GM03348 (cell line): ENCODE measurements around the gene KRT14.
"Not testable (repeated sequence)": the region's sequence is repeated elsewhere in the genome, so short reads cannot be mapped to it uniquely, and the experiment has no call there.

Experiments
- DNase-seq: peaks from one replicate; pipeline ENCODE4 v3.0.0; 2012; ENCODE audit warnings: low spot score

KRT14 gene

DNA sequence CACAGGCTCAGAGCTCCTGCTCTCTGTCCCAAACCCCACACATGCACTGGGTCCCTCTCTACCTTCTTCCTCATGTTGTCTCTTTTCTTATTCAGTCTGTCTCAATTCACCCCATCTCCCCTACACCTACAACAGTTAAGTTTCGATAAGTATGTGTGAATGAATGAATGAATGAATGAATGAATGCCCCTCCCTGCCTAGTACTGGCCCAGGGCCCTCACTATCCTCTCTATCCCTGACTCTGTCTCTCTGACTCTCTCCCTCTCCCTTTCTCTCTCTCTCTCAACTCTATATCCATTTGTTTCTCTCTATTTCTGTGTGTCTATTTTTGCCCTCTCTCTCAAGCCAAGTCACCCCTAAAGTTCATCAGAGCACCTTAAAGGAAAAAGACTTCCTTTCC, 8.2 kb downstream of the KRT14 start:
- DNase-seq, result no peak

DNA sequence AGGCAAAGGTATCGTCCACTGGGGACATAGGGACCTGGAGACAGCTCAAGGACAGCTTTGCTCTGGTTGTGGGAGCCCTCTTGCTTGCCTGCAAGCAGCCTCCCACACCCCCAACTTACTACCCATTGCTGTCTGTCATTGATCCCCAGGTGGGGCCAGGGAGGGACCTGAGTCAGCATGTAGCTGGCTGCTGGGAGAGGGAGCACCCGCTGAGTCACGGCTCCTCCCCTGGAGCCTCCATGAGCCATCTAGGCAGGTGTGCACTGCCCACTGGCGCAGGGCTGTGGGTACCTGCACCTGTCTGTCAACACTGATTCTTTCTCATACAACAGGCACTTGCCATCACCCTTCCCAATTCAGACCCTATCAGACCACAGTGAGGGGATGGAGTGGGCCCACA, 10.0 kb downstream of the KRT14 start:
- DNase-seq, result not testable (repeated sequence)

DNA sequence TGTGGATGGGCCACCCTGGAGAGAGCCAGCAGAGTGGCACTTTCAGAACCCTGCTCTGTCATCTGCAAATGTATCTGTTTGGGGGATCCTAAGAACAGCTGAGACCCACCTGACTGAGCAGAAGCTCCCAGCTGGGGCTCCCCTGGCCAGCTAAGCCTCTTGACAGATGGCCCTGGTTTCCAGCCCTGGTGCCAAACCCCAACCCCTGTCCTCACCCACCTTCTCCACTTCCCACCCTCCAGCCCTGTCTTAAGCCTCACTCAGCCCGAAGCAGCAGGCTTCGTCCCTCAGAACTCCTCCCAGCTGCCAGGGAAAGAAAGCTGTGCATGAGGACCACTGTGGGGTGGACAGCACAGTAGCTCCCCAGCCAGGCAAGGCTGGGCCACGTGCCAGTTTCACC, 11.4 kb downstream of the KRT14 start:
- no peak for DNase-seq

DNA sequence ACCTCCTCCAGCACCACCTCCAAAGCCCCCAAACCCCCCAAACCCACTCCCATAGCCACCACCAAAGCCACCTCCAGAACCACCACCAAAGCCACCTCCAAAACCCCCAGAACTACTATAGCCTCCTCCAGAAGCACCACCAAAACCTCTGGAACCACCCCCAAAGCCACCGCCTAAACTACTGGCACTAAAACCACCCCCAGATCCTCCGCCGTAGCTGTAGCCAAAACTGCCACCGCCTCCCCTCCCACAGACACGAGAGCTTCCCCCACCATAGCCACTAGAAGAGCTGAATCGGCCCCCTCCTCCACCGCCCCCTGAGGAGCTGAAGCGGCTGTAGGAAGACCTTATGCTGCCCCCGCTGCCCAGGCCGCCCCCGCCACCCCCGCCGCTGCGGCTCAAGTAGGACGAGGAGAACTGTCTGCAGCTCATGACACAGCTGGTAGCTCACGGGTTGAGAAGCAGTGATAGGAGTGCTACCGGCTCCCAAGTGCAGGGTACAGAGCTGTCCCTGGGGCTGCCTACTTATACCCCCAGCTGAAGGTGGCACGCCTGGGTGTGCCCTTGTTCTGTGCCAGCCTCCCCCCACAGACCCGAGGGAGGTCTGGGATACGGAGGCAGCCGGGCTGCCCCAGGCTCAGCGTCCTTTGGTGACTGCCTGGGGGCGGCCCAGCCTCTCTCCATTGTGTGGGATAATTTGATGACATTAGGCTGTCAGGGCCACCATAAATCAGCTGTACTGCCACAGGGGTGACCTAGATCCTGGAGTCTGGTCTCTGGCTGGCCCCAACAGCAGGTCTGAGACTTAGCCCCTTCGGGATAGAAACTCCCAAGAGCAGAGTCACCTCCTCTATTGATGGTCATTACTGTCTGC, 14.9 kb downstream of the KRT14 start, which contains the start of gene KRT9:
TSS of gene KRT9 (minus strand) at position 499 of the 874 bp plus-strand sequence. CDS start at position 432, 67 bp downstream.
- DNase-seq, result no peak

DNA sequence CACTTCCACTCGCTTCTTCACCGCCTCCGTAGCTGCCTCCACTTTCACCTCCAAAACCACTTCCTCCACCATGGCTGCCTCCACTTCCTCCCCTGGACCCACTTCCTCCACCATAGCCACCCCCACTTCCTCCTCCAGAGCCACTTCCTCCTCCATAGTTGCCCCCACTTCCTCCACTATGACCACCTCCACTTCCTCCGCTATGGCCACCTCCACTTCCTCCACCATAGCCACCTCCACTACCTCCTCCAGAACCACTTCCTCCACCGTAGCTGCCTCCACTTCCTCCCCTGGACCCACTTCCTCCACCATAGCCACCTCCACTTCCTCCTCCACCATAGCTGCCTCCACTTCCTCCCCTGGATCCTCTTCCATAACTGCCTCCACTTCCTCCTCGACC, 19.4 kb downstream of the KRT14 start:
- DNase-seq, result no peak

DNA sequence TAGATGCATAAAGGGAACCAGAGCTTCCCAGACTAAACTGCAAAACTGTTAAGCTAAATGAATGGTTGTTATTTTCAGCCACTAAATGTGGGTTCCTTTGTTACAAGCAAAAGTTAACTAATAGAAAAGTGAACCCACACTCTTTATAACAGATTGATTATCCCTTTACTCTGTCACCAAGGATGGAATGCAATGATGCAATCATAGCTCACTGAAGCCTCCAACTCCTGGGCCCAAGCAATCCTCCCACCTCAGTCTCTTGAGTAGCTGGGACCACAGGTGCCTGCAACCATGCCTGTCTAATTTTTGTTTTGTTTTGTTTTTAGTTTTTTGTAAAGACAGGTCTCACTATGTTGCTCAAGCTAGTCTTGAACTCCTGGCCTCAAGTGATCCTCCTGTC, 21.4 kb downstream of the KRT14 start:
- DNase-seq, result no peak

DNA sequence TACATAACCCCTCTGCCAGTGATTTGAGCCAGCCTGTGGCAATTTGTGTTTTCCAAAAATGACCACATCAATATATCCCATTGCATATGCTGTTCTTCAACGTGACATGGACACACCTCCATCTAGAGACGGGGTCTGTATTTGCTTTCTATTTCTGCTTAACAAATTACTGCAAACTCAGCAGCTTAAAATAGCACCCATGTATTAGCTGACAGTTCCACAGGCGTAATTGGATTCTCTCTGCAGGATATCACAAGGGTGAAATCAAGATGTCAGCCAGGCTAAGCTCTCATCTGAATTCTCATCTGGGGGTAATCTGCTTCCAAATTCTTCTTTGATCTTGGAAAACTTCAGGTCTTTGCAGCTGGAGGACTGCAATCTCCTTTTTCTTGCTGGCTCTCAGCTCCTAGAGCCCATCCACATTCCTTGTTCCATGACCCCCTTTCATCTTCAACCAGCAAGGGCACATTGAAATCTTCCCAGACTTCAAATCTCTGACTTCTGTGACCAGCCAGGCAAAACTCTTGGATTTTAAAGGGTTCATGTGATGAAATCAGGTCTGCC, 23.0 kb downstream of the KRT14 start:
- no peak for DNase-seq

DNA sequence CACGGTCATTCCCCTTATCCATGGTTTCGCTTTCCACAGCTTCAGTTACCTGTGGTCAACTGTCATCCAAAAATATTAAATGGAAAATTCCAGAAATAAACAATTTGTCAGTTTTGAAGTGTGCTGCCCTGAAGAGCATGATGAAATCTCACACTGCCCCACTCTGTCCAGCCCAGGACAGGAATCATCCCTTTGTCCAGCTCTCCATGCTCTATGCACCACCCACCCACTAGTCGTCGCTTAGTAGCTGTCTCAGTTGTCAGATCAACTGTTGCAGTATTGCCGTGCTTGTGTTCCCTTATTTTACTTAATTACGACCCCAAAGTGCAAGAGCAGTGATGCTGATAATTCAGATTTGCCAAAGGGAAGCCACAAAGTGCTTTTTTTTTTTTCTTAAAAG, 25.1 kb downstream of the KRT14 start:
- DNase-seq, result no peak

DNA sequence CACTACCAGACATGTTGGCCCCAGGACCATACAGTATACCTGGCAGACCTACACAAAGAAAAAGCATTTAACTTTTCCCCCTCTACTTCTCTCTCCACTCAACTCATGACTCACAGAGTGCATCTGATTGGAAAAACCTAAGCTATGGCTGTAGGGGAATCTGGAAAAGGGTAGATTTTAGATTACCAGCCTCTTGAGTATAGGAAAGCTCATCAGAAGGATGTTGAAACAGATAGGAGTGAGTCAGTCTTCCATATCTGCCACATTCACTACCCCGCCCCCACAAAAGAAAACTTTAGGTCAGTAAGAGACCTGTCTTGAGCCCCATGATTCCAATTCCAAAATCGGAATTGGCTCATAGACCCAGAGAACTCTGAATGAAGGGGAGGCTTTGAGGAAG, 27.1 kb downstream of the KRT14 start:
- DNase-seq, result no peak

DNA sequence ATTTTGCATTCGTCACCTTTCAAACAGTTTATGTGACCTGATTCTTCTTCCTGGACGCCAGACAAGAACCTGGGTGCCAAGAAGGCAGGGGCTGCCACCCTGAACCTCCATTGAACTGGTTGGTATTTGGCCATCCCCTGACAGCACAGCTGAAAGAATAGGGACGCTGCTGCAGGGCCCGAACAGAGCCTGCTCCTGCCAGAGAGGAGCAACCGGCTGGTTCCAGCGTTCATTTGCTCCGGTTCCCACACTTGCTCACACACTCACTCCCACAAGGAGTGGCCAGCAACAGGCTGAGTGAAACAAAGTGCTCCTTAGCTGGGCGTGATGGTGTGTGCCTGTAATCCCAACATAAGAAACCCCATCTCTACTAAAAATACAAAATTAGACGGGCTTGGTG, 29.8 kb downstream of the KRT14 start:
- no peak for DNase-seq

DNA sequence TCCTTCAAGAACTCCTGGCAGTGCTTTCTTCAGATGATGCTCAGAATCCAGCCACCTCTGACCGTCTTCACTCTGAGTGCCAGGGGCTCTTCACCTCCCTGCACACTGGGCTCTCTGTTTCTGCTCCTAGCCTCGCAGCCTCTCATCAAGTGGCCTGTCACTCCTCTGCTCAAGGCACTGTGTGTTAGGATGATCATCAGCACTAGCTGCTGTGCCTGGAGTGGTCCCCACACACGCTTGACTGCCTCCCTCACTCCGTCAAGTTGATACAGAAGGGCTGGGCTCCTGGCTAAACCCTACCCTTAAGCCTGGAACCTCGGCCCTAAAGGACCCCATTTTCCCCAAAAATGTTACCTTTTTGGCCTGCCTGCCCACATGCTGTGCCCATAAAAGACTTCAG, 30.4 kb downstream of the KRT14 start:
- DNase-seq, result no peak

DNA sequence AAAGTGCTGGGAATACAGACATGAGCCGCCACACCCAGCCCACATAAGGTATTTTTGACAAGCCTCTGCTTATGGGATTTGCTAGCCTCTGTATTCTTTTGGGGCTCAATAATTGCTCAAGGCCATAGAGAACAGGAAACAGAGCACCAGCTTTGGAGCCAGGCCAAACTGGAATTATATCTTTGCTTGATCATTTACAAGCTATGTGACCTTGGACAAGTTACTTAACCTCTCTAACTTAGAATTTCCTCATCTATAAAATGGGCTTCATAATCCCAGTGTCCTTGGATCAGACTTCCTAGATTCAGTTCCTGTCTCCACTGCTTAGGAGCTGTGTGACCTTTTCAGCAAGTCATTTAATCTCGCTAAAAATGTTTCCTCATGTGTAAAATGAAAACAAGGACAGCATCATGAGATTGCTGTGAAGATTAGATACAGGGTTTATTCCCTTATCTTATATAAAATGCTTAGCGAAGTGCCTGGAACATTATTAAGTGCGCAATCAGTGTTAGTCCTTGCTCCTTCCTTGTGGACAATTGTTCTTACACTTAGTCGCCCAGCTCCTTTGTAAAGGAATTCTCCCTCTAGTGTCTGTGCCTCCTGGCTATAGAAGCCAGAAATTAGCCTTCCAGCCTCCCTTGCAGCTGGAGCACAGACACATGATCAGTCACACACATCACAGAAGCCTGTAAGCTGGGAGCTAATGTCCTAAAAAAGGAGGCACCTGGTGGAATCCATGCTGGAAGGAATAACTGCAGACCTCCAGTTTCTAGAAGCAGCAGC, 31.4 kb downstream of the KRT14 start:
- DNase-seq, result no peak

DNA sequence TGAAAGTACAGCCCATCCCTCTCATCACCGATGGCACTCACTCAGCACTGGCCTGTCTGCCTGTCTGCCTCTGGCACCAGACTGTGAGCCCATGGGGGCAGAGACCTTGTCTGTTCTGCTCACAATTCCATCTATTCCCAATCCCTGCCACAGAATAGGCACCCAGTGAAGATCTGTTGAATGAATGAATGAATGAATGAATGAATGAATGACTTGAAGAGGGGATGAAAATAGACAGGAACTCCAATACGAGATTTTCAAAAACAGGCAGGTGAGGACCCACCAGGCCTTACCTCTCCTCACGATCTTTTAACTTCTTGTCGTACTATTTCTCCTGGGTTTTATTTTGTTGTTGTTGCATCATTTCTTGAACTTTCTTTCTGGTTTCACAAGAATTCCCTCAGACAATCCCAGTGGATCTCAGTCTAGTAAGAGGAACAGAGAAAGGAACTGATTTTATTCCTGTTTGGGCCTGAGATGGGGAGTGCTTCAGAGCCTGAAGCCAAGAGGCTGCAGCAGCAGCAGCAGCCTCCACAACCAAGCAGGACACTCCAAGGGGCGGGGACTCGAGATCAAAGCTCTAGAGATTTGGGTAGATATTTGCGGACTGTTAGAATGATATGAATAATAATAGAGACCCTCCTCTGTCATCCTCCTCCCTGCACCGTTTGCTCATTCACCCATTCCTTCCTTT, 32.6 kb downstream of the KRT14 start:
- no peak for DNase-seq

DNA sequence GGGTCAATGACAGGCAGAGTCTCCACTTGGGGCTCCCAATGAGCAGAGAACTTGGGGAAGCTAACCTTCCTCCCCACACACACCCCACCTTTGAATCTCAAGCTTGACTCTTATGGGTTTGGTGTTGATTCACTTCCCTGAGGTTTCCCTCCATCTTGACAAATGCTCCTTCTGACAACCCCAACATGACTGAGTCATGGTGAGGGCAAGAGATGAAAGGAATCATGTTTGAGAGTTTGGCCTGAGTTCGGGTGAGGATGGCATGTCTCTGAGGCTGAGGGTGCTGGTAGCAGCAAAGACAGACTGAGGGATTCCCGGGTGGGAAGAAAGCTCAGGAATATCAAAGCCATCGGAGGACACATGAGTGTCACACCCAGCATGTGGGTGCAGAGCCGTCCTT, 33.5 kb downstream of the KRT14 start:
- DNase-seq, result no peak

DNA sequence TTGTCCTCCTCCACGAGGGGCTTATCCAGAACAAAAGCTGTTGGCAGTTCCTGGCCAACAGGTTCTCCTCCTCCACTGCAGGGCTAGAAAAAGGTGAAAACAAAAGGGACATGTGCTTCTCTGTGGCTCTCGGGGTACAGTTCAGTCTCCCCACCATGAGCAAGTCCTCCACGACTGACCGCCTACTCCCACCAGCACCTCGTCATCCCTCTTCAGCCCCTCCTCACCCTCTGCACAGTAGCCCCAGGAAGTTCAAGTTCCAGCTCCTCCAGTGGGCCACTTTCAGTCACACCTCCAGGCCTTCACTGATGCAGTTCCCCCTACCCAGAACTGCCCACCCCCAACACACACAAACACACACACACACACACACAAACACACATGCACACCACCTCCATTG, 34.2 kb downstream of the KRT14 start:
- DNase-seq, result no peak

DNA sequence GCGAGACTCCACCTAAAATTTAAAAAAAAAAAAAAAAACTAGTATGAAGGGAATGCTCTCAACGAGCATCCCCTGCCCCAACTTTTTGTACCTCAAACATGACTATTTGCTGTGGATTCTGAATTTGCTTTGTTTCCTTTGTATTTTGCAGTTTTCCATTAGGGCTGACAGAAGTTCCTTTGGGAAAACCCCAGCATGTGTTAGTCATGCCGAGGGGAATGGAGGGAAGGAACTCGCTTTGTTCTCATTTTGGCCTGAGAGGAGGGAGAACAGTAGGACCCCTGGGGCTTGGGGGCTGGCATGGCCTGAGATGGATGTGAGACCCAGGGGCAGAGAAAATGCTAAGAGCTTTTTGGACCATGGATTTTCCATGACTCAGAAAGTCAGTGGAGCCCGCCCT, 35.3 kb downstream of the KRT14 start:
- no peak for DNase-seq

DNA sequence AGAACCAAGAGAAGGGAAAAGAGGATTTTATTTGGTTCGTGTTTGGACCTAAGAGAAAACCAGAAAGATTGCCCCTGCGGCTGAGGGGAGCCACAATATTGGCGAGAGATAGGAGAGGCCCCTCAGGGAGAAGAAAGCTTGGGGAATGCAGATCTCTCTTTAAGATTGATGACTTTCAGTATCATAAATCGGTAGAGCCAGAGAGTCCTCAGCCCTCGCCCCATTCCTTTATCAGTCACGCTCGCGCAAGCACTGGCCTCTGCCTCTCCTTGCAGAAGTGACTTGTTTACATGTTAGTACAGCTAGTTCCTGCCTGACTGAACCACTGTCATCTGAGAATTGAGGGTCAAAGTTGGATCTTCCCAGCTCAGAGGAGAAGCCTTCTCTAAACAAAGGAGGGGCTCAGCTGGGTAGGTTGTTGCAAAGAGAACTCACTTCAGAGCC, 37.1 kb downstream of the KRT14 start:
- DNase-seq, result no peak

DNA sequence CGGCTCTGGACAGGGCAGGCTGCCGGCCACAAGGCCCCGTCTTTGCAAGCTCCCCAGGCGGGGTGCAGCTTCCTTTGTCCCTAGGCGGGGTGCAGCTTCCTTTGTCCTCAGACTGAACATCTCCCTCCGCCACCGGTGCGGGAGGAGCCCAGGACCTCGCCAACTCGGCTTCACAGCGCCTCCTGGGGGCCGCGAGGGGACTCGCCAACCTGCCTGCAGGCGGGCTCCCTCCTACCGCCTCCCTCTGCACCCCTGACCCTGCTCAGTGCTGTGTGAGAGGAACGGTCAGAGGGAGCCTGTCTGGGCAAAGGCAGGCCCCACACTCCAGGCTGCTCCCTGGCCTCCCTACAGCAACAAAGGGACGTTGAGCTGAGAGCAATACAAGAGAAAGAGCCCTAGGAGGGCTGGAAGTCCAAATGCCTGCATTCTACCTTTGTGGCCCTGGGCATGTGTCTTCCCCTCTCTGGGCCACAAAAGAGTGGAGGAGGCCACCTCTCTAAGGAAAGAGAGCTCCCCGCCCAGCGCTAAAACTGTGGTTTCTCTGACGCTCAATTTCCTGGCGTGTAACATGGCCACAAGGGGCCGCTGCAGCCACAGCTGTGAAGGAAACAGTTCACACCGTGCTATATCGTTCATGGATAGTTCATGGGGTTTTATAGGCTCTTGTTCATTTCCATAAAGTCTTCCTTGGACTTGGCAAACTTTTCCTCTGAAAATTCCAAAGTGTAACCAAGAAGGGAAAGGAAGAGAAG, 37.7 kb downstream of the KRT14 start:
- peak; percentile 92 for DNase-seq

DNA sequence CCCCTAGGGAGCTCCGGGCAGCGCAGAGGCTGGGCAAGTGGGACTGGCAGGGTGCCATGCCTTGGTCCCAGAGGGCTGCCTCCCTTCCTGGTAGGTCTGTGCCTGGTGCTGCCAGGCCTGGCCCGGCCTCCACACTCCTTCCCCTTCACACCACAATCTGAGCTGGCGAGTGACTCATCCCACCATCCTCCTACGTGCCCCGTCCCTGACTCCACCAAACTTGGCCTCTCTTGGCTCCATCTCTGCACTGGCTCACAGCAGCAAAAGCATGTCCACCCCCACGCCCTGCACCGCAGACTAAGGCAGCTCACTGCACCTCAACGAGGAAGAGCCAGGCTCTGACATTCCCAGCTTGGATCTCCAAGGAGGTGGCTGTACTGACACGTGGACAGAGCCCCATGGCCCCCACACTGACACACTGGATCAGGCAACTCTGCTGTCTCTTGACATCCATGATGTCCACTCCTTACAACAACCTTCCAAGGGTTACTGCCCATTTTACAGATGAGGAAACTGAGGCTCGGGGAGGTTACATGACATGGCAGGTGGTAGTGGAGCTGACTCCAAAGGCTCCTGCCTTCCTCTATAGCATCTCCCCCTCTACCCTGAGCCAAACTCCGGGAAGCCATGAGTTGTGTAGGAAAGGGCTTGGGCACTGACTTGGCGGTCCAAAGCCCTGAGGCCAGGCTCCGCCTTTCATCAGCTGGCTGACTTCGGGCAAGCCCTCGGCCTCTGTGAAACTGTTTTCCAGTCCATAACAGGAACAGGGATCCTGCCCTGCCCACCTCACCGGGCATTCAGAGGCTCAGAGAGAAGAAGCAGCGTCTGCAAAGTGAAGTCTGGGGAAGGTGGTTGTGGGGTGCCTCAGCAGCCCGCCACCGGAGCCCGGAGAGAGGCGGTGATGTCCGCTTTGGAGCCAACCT, 38.5 kb downstream of the KRT14 start:
- DNase-seq, result peak; percentile 94

DNA sequence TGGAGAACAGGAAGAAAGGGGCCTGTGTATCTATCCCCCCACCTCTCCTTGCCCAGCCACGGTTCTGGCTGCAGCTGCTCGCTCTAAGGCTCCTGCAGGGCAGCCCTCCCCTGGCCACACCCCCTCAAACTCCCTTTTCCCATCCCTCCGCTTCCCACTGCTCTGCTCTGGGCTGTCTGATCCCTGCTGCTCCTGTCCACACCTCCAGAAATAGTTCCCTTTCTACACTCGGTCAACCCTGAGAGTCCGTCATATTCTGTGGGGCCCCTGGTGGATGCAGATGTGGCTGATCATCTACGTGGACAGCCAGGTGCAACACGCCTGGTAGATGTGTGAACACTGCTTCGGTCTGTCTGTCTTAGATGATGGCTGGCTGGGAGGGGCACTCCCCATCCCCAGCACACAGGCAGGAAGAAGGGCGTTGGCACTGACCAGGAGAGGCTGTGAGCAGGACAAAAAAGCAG, 39.3 kb downstream of the KRT14 start:
- DNase-seq, result no peak
